GM18873 (cell line): ENCODE measurements around the gene MPIG6B.

Source experiments
- ATAC-seq: cut with Tn5 transposase; IDR thresholded peaks from one replicate; pipeline ENCODE4 v1.9.1; 2021; ENCODE audit warnings: mild to moderate bottlenecking, moderate library complexity, moderate number of reproducible peaks; ENCODE audit not compliant: unreplicated experiment, low FRiP score

Gene MPIG6B

GRCh38 chr6:31720196-31720770 lies 2.9 kb upstream of the MPIG6B start:
- ATAC-seq = no peak

GRCh38 chr6:31721351-31722020 lies 1.7 kb upstream of the MPIG6B start, which contains the start of gene LY6G6C:
LY6G6C (minus strand) TSS chr6:31721746; CDS start chr6:31721679, 67 bp downstream.
- ATAC-seq = no peak

GRCh38 chr6:31722173-31722572 lies 1.0 kb upstream of the MPIG6B start:
- ATAC-seq = no peak

GRCh38 chr6:31723980-31724691 lies 963 bp downstream of the MPIG6B start:
- ATAC-seq = no peak

- ATAC-seq = no peak
Measured at GRCh38 chr6:31725502-31726350, 2.6 kb downstream of the MPIG6B start.

GRCh38 chr6:31727034-31727716 lies 4.0 kb downstream of the MPIG6B start:
- no peak for ATAC-seq

GRCh38 chr6:31727717-31728671 lies 4.8 kb downstream of the MPIG6B start:
- no peak for ATAC-seq

GRCh38 chr6:31728767-31729514 lies 5.8 kb downstream of the MPIG6B start, which contains the start of gene DDAH2:
DDAH2 (minus strand) TSS chr6:31729299; CDS start chr6:31729161, 138 bp downstream.
- no peak for ATAC-seq

GRCh38 chr6:31729515-31729978 lies 6.4 kb downstream of the MPIG6B start:
- no peak for ATAC-seq

- no peak for ATAC-seq
Measured at GRCh38 chr6:31729979-31730630, 6.9 kb downstream of the MPIG6B start.

- ATAC-seq = no peak
Measured at GRCh38 chr6:31730631-31731086, 7.5 kb downstream of the MPIG6B start.

- no peak for ATAC-seq
Measured at GRCh38 chr6:31732029-31732428, 8.9 kb downstream of the MPIG6B start.

- no peak for ATAC-seq
Measured at GRCh38 chr6:31733734-31734133, 10.6 kb downstream of the MPIG6B start.

- ATAC-seq = no peak
Measured at GRCh38 chr6:31734247-31734820, 11.2 kb downstream of the MPIG6B start.

GRCh38 chr6:31734821-31735406 lies 11.7 kb downstream of the MPIG6B start:
- no peak for ATAC-seq

- no peak for ATAC-seq
Measured at GRCh38 chr6:31736021-31736767, 13.0 kb downstream of the MPIG6B start, which contains the start of gene CLIC1. CLIC1 (minus strand) TSS chr6:31736530; CDS start chr6:31736300, 230 bp downstream.
